ENCODE measurements around the gene DHH.
"Not testable (repeated sequence)": the region's sequence is repeated elsewhere in the genome, so short reads cannot be mapped to it uniquely, and the experiment has no call there.

The DHH gene

DNA sequence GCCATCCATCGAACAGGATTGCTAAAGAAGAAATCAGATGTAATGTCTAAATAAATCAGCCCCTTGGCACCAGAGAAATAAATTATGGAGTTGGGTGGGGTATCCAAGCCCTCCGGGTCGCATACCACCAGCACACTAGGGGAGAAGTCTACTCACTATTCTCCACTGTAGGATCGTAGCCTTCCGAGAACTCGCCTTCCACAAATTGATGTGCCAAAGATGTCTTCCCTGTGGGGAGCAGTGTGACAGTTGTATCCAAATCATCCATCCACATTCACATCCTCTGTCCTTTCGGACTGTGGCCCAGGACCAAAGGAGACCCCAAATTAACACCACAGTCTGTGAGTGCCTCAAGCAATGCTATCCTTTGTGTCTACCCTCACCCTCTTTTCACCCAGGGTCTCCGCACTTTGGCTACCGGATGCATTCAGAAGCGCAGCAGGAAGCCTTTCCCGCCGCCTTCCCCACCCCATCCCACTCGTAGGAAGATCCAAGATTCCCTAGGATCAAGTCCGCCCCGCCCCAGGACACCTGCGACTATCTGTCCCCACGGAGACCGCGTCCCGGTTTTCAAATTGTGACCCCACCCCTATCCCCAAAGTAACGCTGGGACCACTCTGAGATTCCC lies 25.6 kb downstream of the DHH start:
- DNase-seq, result no peak

- DNase-seq, result no peak
Measured at GRCh38 chr12:49066120-49066519, 28.5 kb downstream of the DHH start.

GRCh38 chr12:49064767-49065152 lies 29.8 kb downstream of the DHH start:
- no peak for DNase-seq

- DNase-seq, result not testable (repeated sequence)
Measured at GRCh38 chr12:49061916-49062315, 32.7 kb downstream of the DHH start.

GRCh38 chr12:49061157-49061650 lies 33.4 kb downstream of the DHH start:
- DNase-seq, result no peak

DNA sequence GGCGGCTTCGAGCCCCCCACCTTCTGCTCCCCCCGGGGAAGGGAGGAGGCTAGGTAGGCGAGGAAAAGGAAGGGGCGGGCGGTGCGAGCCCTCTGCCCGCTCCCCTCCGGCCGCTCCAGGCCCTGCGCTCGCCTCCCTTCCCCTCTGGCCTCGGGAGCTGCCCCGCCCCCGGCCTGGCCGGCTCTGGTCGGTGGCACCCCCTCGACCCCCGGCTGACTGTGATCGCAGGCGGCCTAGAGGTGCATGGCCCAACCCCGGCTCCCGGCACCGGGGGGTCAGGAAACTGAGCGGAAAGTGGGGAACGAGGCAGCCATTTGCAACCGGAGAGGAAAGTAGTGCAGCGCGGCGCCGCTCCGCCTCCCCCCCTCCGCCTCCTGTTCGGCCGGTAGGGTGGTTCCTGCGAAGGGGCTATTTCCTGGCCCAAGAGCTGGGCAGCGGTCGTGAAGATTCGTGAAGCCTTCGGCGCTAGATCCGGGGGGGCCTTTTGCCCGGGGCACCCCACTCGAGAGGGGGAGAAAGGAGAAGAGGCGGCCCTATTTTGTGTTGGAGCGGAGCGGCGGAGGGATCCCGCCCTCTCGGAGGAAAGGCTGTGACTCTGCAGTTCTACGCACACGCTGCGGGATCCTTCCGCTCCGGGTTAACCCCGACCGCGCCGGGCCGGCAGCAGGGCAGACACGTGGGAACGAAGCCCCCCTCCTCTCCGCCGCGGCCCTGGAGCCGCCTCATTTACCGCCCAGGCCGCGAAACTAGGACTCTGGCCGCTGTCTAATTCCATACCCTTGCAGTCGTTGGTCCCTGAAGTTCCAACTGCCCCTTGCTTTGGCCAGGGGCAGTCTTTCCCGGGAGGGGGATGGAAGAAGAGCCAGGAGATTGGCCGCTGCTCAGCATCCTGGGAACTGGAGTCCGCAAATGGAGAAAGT lies 34.1 kb downstream of the DHH start, which contains the start of gene KMT2D:
TSS of gene KMT2D (minus strand) at position 558 of the 920 bp plus-strand sequence. CDS start 5,470 bp downstream, outside the sequence.
- peak; percentile 84 for DNase-seq

GRCh38 chr12:49059299-49060171 lies 35.1 kb downstream of the DHH start:
- no peak for DNase-seq

DNA sequence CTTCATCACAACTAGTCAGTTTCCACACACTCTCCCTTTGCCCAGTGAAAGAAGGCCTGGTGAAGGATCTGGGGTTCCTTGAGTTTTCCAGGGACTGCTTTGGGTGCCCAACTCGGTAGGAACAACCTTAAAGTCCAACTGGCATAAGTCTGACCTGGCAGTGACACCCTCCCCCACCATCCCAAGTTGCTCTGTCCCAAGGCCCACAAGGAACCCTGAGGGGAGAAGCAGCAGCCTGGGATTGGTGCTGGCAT lies 35.6 kb downstream of the DHH start:
- DNase-seq, result no peak

DNA sequence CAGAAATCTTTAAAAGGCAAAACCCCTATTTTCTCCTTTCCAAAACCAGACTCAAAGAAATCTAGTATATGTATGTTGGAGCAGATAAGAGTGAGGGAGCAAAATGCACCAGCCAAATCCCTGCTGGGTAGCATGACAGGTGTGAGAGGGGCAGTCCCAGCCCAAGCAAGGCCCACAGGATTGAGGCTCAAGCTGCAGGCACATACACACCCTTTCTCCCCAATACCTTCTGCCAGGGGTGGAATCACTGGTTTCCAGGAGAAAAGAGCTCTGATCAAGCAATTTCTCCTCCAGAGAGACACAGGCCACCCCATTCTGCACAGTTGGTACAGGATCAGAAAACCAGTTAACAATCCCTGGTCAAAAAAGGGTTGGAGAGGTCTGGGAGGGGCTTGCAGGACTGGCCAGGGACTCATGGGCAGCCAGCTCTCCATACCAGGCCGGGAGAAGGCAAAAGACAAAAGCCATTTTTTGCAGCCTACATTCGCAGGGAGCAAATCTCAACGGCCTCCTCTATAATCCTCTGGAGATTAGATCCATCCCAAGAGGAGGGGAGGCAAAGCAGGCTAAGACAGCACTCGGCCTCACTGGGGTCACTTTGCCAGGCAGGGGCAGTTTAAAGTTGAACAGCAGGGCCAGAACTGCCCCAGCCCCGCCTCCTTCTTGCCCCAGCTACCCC lies 36.1 kb downstream of the DHH start:
- no peak for DNase-seq

DNA sequence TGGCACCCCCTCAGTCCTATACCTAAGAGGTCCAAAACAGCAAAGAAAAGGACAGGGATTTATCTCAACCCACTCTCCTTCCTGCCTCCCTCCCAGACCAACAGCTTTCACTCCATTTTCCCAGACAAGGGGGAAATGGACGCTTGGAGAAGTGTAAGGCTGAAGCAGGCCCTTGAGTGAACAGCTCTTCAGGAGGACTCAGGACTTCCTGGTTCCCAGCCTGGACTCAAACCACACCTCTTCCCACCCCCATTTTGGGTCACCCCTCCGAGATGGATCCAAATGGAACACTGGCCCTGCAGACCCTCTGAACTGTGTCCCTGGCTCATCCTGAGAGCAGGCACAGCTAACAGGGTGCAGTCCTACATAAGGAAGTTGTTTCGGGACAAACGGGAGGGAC lies 36.7 kb downstream of the DHH start:
- no peak for DNase-seq

GRCh38 chr12:49055978-49056754 lies 38.4 kb downstream of the DHH start:
- DNase-seq, result peak; percentile 23

GRCh38 chr12:49055092-49055491 lies 39.5 kb downstream of the DHH start:
- no peak for DNase-seq

GRCh38 chr12:49054524-49054923 lies 40.1 kb downstream of the DHH start:
- no peak for DNase-seq

DNA sequence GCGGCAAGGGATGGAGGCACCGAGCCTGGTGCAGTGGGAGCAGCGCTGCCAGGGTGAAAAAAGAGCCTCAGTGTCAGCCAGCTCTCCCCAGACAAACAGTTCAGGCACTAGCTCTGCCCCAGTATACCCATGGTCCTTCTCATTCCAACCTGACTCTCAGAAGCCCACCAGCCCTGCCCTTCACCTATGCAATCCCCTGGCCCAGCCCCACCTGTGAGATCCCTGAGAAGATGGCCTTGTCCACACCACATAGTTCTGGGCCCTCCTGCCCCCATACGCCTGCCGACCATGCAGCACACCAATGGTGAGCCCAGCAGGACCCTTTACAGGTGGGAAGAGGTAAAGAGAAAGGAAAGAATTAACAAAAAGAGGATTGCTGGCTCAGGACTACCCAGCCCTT lies 40.5 kb downstream of the DHH start:
- no peak for DNase-seq

- no peak for DNase-seq
Measured at GRCh38 chr12:49052451-49053208, 42.0 kb downstream of the DHH start.

- no peak for DNase-seq
Measured at GRCh38 chr12:49051777-49052438, 42.7 kb downstream of the DHH start.

DNA sequence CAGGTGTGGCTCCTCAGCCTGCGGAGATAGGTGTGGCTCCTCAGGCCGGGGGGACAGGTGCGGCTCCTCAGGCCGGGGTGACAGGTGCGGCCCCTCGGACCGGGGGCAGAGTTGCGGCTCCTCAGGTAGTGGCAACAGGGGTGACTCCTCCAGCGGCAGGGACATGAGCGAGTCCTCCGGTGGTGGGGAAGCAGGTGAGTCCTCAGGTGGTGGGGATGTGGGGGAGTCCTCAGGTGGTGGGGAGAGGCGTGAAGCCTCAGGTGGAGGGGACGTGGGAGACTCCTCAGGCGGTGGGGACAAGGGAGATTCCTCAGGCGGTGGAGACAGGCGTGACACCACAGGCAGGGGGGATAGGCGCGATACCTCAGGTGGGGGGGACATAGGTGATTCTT lies 43.2 kb downstream of the DHH start:
- DNase-seq, result no peak

DNA sequence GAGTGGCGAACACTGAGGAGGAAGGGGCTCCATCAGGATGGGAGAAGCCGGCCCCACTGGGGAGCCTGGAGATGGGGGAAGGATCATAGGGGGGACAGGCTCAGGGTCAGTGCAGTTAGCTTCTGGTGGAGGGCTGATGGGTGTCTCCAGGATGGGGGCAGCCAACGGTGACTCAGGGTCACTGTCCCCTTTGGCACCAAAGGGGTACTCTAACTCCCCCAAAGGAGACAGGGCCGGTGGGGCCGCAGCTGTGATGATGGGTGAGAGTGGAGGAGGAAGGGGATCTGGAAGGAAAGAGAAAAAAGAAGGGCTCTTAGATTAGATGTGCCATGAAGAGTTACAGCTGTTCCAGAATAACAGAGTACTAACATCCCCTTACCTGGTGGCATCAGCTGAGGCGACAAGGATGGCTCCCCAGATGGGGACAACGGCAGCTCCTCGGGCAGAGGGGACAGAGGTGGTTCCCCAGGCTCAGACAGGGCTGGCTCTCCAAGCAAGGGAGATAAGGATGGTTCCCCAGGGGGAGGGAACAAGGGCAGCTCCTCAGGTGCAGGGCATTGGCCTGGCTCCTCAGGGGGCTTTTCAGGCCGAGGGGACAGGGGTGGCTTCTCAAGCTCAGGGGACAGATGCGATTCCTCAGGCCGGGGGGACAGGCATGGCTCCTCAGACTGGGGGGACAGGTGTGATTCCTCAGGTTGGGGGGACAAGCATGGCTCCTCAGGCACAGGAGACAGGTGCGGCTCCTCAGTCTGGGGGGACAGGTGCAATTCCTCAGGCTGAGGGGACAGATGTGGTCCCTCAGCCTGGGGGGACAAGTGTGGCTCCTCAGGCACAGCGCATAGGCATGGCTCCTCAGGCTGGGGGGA lies 43.9 kb downstream of the DHH start:
- DNase-seq, result no peak

- DNase-seq, result no peak
Measured at GRCh38 chr12:49049566-49050224, 44.9 kb downstream of the DHH start.
